ENCODE data around the gene SGPP2.
"Not testable (repeated sequence)": the region's sequence is repeated elsewhere in the genome, so short reads cannot be mapped to it uniquely, and the experiment has no call there.

The SGPP2 gene

DNA sequence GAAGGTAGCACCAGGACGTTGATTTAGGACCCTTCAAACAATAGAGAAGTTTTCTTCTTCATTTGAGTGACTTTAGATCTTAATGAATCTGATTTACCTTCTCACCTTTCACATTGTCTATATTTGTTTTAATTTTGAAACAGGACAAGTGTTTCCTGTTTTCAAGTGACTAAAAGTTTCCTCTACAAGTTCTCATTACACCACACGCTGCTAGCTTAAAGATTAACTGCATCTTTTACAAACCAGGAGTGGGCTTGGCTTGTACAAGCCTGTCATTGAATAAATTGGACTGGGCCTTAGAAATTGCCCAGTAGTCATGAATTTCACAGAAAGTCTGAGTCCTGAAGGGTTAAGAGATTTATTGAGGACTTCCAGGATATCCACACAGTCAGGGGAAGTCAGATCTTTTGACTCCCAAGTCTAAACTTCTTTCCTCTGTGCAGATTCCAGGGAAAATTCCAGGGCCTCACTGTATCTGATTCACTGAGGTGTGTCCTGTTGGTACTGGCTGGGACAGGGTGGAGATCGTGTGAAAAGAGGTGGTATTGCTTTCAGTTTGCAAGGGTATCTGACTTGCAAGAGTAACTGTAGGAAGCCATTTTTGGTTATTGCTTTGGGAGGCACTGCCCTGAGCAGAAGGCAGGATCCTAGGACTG, 3.4 kb downstream of the SGPP2 start:
- no peak for DNase-seq

DNA sequence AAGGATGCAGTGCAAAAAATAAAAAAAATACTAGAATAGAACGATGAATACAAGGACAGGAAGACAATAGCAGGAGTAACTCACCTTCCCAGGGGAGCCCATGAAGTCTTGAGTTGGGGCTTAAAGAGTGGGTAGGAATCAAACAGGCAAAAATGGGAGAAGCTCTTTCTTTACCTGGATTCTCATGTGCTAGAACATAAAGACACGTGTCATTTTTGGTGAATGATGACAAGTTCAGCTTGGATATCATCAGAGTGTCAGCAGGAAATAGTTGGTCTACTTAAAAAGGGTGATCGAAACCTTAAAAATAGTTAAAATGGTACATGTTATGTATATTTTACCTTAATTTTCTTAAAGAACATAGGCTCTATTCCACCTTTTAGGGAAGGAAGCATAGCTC, 5.7 kb downstream of the SGPP2 start:
- no peak for DNase-seq

DNA sequence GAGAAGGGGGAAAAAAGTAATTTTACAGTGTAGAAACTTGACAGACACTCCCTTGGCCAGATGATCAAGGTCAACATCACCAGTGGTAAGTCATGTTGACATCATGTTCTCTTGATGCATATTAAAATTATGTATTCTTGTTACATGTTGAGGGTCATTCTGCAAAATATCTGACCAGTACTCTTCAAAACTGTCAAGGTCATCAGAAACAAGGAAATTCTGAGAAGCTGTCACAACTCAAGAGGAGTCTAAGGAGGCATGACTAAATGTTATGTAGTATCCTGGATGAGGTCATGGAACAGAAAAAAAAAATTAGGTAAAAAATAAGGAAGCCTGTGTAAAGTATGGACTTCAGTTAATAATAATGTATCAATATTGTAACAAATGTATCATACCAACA, 6.3 kb downstream of the SGPP2 start:
- no peak for DNase-seq

DNA sequence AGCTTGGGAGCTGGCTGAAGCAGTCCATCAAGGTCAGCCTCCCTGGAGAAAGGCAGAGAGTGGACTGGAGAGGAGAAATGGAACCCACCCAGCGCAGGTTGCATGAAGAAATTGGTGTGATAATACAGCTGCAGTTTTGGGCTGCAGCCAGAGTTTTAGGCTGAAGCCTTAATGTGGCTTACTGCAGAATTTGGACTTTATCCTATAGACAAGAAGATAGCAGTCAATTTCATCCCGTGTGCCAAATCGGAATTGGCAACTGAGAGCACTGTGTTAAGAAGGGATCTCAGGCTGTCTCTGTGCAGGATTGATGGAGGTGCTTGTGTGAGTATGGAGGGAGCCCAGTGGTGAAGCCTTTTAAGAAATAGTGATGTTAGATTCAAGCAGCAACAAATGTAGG, 7.5 kb downstream of the SGPP2 start:
- DNase-seq = no peak

DNA sequence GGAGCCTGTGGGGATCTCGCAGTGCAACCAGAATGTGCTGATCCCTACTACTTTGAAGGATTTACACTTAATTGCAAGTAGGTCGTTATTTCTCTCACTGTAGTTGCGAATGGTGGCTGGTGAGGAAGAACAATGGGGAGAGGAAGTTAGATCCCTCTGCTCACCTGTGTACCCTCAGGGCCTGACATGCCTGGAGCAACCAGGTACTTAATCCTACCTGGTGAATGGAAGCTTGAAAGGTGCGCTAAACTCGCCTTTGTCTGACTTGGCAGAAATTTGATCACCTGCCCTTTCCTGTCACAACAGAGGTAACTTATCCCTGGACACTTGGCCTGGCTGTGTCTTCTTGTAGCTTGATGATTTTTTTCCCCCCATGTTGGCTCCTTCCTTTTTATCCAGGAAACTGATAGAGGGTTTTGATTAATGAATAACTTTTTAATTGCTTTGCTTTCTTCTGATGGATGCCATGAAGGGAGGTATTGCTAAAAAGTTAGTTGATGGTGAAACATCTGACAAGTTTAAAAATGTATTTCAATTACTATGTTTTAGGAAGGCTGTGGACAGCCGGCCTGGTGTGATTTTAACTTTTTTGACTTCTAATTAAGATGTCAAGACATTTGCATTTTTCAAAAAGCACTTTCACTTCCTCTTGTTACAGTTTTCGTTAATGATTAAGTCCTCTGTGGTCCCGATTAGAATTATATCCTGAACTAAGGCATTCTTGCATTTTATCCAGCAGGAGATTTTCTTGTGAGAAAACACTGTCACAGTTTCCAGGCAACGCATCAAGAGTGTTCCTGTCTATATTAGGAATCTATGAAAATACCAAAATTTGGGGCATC, 9.2 kb downstream of the SGPP2 start:
- no peak for DNase-seq

DNA sequence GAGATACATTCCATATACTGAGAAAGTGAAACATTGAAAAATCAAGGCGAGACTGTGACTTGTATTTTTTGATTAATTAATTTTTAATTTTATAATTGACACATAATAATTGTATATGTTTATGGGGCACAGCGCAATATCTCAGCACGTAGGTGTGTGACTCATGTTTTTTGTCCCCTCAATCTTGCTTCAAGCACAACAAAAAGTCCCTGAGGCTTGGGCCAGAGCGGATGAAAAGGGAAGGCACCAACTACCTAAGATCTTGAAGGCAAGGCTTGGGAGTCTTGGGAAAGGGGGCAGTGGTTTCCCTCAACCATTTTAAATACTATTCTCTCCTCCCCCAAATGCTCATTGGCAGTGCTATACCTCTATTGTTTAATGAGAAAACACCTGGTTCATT, 9.9 kb downstream of the SGPP2 start:
- DNase-seq = no peak

DNA sequence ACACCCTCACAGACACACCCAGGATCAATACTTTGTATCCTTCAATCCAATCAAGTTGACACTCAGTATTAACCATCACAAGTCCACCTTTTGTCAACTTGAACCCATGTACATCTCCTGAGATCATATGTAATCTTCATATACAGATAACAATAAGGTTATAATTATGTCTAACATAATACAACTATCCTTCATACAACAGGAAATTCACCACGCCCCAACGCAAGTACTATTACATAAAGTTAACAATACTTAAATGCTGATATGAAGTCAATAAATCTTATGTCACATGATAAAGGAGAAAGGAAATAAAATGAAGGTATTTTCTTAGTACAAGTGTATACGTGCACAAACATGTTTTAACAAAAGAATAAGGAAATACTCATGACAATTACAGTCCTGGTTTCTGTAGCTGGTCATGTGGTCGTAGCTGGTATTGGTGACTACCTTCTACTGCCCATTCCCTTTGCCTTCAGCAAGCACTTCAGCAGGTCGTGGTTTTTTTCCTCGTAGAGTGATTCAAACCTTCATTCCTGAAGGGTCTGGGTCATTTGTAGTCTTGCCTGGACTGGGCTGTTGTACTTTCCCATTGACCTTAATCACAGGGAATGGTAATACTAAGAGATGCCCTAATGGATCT, 11.2 kb downstream of the SGPP2 start:
- DNase-seq = not testable (repeated sequence)

DNA sequence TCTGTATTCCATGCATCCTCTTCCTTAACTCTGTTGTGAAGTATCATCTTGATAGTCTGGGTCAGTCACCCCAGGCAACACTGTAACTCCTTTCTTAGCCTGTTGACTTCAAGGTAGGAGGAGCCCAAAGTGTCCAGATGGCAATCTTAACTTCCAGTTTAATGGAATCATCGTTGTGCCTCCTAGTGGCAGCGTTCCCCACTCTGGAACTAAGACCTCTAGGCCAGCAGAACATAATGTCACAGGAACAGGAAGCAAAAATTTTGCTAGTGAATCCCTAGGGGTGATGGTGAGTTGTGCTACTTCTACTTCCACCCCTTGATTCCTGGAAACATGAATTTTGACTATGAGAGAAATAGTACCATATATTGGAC, 11.7 kb downstream of the SGPP2 start:
- no peak for DNase-seq

DNA sequence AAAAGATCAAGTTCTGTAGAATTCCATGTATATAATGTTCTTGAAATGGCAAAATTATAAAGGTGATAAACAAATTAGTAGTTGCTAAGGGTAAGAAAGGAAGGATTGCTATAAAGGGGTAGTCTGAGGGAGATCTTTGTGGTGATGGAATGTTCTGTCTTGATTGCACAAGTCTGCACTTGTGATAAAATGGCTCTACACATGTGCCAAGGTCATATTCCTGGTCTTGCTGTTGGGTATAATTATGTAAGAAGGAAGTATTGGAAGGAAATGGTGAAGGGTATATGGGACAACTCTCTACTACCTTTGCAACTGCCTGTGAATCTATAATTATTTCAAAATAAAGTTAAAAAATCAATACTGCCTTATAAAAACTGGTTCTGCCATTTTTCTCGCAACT, 15.3 kb downstream of the SGPP2 start:
- DNase-seq = no peak

DNA sequence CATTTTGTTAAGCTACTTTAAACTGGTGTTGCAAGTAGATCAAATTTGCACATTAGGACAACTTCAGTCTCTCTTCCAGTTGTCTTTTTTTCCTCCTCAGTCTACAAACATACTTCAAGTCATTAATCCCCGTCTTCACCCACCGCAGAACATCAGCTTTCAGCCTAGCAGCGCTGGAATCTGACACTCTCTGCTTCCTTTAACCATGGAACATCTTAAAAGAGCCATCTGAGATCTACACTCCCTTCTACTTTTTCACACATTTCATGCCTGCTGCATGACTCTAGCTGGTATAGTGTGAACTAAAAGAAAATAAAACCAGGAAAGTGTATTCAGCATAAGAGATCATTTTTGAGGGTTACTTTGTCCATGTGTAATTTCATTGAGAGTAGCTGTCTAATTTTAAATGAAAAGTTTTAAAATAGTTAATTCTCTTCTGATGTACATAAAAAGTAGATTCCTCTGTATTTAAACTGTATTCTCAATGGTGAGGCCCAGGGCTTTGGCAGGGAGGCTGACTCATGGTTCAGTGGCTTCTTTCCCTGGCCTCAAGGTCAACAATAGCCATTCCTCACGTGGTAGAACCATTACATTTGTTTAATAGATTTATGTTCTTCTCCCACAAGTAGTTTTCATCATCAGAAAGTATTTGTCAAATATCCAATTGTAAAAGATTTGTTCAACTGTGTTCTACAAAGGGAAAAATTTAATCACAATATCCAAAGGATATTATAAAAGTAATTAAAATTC, 16.5 kb downstream of the SGPP2 start:
- DNase-seq = no peak

DNA sequence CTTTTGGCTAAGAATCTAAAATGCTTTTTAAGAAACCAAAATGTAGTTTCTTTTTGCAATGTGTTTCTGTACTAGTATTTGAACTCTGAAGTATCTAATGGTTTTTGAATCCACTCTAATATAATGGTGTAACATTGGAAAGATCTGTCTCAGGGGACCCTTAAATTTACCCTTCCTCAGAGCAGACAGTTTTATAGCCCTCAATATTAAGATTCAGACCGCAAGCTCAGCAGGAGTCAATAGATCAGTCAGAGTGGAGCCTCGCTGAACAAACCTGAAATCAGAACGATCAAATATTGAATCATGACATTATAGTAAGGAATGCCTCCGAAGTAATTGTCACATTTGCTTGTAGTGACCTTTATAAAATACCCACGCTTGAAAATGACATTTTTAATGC, 18.3 kb downstream of the SGPP2 start:
- DNase-seq = no peak

DNA sequence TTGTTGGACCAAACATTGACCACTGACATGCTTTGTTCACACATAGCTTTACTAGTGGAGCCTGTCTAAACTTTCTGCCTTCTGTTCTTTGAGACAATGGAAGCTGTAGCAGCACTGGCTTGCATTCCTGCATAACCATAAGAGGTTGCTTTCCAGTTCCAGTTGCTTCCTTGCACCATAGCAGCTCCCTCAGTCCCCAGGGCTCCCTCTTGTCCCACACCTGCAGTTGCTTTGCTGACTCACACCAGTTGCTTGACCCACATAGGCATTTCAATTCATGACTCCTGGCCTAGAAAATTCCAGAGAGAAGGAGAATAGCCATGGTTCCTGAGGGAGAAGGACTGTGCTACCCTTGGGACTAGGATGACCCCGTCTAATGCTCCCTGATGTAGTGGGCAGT, 20.9 kb downstream of the SGPP2 start:
- no peak for DNase-seq

DNA sequence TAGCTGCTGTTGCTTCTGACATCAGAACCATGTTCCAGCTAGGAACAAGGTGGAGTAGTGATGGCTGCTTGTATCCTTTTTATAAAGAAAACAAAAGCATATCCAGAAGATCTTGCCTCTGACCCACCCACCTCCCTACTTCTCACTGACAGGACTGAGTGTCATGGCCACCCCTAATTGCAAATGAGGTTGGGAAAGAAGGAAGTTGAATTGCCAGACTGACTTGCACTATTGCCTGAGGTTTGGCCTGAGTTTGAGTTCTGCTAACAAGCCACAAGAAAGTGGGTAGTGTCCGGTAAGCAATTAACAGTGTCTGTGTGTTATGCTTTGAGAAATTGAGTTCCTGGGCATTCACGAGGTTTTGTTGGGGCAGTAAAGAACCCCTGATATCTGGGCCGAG, 22.8 kb downstream of the SGPP2 start:
- DNase-seq = no peak

DNA sequence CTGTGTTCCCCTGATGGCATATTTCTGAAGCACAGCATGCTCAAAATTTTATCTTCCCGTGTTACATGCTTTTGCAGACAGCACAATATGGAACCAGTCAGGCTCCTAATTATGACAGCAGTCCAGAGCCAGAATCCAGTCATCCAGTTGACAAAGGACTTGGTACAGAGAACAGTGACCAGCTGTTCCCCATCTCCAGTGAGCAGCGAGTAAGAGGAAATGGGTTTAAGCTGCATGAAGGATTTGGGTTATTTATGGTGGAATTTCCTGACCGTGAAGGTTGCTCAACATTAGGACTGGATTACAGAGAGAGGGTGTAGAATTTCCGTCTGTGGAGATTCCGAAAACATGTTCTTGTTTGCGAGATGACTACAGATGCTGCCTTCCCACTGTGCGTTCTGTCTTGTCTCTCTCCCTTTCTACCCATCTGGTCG, 24.4 kb downstream of the SGPP2 start:
- no peak for DNase-seq

DNA sequence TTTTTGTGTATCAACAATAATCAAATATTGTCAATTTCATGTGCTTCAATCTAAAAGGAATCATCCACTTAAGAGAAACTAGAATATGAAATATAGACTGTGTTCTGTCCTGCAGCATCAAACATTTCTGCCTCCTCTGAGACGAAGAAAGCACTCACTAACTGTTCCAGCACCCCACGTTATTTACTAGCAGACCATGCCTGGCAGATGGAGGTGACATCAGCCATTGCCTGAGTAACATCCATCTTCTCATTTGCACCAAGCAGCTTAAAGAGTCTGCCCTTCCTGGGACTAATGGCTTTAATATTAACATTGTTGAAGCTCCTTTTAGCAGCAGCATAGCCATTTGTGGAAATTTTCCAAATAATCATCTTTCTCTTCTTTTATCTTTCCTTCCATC, 25.7 kb downstream of the SGPP2 start:
- no peak for DNase-seq

DNA sequence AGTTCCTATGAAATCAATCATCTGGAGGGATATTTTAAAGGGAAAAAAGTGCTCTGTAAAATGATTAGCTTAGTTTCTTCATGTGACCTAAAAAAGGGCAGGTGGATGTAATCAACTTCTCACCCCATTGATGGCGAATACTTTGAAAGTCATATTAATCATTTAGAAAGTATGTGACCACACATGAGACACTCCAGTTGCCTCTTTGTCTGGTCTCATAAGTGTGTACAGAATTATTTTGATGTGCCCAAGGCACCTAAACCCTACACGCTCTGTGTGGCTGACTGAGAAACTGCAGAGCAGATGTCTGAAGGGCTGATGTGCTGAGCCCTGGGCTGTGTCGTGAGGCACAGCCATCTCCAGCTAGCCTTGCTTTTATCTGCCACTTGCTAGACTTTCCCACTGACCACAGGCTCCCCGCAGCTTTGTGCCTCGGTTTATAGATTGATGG, 26.9 kb downstream of the SGPP2 start:
- no peak for DNase-seq

DNA sequence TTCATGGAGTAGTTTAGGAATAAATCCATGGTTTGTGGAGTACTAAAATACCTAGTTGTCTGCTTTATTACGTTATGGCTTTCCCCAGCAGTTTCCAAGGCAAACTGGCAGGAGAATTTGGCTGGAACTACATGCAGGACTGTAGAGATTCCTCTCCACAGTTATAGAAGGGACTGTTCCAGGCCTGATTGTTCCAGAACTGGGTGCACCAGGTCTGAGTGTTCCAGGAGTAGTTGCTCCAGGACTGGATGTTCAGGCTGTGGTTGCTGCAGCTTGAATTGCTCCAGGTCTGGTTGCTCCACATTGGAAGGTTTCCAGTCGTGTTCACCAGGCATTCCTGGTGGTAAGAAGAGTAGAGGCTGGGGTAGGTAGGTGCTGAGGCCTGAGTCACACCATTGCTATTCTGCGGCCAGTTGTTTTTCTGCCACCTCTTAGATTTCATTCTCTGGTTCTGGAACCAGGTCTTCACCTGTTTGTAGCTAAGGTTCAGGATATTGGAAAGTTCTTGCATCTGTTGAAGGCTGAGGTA, 28.1 kb downstream of the SGPP2 start:
- DNase-seq = no peak

DNA sequence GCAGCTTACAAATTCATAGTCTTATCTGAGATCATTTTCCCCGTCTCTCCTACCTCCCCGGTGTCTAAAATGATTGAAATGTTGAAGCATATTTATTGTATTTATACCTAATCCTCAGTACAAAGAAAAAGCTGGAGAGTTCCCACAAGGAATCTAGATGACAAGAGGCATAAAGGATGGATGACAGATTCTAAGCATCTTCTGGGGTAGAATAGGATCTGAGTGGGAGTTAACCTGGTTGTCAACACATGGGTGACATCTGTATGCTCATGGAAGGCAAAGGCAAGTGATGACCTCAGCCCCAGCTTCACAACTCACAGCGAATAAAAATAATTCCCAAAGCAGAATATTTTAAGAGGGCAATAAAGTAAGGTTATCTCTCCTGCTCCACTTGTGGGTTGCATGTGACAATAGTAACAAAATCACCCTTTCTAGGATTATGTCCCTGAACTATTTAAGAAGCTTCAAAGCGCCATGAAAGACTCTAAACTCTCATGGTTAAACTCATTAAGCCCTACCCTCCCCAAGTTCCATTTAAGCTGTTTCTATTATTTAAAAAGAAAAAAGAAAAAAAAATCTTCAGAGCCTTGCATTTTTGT, 32.2 kb downstream of the SGPP2 start:
- DNase-seq = no peak

DNA sequence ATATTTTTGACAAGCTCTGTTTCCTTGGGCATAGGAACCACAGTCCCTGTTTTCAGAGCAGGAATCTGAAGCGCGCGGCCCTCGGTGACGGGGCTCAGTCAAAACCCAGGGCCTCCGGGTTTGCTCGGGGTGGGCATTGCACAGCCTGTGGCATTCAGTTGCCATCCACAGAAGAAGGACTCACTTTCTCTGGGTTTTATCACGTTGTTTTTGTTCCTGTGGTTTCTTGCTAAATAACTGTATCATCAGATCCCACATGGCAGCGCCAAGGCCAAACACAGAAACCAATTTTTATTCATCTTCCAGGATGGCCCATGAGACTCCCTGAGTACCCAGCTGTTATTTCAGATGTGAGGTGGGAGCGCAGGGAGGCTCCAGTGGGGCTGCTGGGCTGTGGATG, 35.6 kb downstream of the SGPP2 start:
- no peak for DNase-seq

DNA sequence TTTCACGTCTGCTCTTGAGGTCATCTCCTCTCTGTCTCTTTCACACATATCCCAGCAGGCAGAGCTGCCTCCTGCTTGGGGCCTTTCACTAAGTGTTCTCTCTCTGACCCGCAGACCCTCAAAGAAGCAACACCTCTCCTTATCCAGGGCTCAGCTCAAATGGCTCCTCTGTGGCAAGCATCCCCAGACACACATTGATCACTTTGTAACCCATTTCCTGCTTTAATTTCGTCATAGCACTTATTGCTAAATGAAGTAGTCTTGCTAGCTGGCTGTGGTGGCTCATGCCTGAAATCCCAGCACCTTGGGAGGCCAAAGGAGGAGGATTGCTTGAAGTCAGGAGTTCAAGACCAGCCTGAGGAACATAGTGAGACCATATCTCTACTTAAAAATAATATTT, 41.4 kb downstream of the SGPP2 start:
- DNase-seq = no peak

DNA sequence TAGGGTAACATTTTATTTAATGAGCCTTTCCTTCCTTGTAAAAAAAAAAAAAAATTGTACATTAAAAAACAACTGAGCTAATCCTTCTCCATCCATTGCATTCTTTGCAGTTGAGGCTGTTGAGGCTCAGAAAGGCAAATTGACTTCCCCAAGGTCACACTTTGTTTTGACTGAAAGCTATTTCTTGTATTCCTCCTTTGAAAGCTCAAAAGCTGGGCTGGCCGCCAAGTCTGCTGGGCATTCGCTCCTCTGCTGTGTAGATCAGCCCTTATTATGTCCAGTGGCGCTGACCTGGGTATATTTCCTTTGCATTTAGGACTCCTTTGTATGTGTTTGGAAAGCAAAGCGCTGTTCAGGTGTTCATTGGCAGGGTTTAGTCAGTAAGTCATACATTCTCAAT, 44.0 kb downstream of the SGPP2 start:
- no peak for DNase-seq

DNA sequence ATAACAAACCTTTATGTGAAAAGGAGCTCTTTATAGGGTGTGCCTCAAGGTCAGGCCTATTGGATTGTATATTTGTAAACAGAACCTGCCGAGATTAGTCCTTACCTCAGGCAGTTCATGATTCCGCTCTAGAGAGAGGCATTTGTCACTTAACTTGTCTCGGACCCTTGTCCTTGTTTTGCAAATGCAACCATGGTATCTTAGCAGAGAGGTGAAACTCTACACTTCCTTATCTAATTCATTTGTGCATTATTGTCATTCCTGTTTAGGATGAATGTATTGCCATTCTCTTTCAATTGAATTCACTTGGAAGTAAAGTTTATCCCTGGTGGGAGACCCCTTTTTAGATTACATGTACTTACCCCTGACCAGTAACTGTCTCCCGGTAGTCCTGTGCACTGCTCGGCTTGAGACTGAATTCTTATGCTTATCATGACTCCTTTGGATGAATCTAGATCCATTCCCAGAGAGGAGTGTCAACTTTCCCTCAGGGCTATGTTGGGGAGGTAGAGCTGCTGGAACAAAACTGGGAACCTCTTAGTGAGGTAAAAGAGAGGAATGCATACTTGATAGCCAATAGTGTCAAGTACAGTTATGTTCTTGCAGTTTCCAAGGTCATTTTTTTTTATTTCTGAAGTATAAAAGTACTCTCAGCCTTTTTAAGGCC, 46.6 kb downstream of the SGPP2 start:
- no peak for DNase-seq
